NCI-H1694 treated with DMSO at 0.1 percent for 48 hours (cell line): Measurements from ENCODE around the gene CDK5RAP3.
A peak's percentile ranks its signal among the peaks of the same experiment; 100 is the strongest.
"Not testable (repeated sequence)": the region's sequence is repeated elsewhere in the genome, so short reads cannot be mapped to it uniquely, and the experiment has no call there.

Source experiments
- DNase-seq: peaks from one replicate; lab custom pipeline; 2025; lab: John Stamatoyannopoulos, UW

The CDK5RAP3 gene

DNA sequence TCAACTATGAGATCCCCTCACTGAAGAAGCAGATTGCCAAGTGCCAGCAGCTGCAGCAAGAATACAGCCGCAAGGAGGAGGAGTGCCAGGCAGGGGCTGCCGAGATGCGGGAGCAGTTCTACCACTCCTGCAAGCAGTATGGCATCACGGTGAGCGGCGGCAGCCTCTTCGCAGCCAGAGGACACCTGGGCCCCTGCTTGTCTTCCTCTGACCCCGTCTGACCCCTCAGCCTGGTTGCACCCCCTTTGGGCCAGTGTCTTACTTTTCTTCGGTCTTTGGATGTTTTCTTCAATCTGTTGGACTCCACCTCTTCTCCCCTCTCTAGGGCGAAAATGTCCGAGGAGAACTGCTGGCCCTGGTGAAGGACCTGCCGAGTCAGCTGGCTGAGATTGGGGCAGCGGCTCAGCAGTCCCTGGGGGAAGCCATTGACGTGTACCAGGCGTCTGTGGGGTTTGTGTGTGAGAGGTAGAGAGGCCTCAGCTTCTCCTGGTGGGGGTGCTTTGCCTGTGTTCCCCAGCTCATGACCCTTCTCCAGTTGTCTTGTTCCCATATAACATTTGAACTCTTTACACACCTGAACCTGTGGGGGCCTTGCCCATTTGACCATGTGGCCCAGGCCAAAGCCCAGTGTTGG lies 4.4 kb downstream of the CDK5RAP3 start:
- no peak for DNase-seq

DNA sequence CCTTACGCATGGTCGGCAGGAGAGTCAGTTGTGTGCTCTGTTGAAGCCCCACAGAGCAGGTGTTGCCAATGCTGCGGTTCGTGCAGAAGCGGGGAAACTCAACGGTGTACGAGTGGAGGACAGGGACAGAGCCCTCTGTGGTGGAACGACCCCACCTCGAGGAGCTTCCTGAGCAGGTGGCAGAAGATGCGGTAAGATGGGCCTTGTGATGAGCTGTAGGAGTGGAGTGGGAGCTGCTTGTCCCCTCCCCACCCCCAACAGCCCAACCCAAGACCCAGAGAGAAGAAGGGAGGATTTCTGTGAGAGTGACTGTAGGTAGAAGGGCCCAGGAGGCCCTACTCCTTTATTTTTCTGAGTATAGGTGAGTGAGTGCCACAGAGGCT lies 4.9 kb downstream of the CDK5RAP3 start:
- no peak for DNase-seq

DNA sequence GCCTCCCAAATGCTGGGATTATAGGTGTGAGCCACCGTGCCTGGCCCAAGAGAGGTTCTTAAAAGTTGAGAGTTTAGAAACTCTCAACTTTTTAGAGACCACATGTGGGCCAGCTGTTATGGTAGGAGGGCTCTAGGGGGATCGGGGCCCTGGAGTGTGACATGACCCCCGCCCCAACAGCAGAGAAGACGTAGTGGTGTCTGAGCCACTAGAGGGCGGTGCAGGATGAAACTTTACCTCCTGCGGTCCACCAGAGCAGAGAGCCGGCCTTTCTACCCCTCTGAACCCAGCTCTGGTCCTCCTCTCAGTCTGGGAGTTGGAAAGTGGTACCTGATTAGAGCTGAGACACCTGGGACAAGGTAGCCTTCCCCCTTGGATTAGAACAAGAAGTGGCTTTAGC lies 7.4 kb downstream of the CDK5RAP3 start:
- DNase-seq: peak; percentile 79

- DNase-seq: no peak
These were observed 9.6 kb downstream of the CDK5RAP3 start for GRCh38 chr17:47980541-47980940.

DNA sequence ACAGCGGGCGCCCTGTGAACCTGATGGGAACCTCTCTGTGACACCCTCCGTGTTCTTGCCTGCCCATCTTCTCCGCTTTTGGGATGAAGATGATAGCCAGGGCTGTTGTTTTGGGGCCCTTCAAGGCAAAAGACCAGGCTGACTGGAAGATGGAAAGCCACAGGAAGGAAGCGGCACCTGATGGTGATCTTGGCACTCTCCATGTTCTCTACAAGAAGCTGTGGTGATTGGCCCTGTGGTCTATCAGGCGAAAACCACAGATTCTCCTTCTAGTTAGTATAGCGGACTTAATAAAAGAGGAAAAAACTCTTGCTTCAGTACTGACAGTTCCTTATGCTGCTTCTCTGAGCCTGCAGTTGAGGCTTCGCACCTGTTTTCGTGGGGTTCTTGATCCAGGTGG lies 10.5 kb downstream of the CDK5RAP3 start:
- no peak for DNase-seq

- no peak for DNase-seq
These were observed 11.2 kb downstream of the CDK5RAP3 start for GRCh38 chr17:47982091-47982617.

DNA sequence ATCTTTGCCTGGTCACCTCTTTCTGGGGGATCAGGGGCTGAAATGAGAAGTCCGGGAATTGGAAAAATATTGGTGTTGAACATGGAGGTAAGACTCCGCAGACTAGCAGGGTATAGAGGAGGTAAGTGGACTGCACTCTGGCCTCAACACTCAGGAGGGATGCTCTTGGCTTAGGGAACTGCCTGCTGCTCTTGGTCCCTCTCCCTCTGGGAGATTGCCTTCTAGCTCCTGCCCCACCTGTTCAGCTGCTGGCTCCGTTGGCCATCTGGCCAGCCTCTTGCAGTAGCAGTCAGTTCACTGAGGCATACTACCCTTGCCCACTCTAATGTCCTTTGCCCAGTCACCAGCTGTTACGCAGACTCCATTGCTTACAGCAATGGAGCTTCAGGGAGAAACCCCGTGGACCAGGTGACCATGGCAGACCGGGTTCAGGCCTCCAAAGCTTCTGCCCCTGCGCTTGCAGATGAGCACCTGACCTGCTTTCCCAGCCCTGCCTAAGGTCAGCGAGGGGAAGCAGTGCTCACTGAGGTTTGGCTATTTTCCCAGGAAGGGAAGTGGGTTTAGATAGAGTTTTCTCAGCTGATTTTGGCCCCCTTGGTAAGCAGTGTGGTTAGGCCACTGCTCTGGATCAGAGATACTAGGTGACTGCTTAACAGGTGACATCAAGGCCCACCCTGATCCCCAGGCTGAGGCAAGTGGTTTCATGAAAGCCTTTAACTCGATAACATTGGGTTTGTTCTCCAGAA lies 11.9 kb downstream of the CDK5RAP3 start:
- DNase-seq: no peak

GRCh38 chr17:47983492-47984223 lies 12.7 kb downstream of the CDK5RAP3 start:
- DNase-seq: no peak

DNA sequence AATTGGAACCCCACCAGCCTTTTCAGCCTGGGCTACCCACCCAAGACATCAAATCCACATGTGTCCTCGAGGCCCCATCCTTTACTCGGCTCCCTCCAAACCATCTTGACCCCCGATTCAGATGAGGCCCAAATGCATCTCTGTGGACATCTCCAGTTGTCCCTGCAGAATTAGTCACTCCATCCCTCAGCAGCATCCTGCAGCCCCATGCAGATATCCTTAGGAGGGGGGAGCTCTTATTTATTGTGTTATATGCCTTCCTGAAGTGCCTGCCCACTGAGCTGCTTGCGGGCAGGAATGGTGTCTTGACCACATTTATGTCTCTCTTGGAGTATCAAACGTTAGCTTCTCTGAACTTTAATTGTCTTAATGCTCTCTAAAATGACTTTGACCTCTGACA lies 15.6 kb downstream of the CDK5RAP3 start:
- no peak for DNase-seq

- no peak for DNase-seq
These were observed 16.4 kb downstream of the CDK5RAP3 start for GRCh38 chr17:47987240-47987835.

- not testable (repeated sequence) for DNase-seq
These were observed 17.5 kb downstream of the CDK5RAP3 start for GRCh38 chr17:47988445-47988844.

GRCh38 chr17:47989159-47989558 lies 18.2 kb downstream of the CDK5RAP3 start:
- no peak for DNase-seq

GRCh38 chr17:47989700-47990099 lies 18.8 kb downstream of the CDK5RAP3 start:
- DNase-seq: no peak

- DNase-seq: no peak
These were observed 20.2 kb downstream of the CDK5RAP3 start for GRCh38 chr17:47990962-47991731.

DNA sequence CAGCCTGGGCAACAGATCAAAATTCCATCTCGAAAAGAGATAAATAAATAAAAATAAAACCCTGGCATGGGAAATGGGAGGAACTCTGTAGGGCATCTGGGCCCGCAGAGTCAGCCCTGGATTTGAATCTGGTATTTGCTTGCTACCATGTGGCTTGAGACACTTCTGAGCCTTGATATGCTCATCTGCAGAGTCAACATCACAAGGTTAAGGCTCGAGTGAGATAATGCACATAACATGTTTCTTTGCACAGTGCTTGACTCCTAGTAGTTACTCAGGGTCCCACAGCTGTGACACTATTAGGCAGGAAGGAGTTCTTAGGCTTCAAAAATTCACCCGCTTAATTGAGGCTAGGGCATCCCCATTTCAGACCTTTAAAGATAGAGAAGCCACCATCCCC lies 21.3 kb downstream of the CDK5RAP3 start:
- DNase-seq: no peak

DNA sequence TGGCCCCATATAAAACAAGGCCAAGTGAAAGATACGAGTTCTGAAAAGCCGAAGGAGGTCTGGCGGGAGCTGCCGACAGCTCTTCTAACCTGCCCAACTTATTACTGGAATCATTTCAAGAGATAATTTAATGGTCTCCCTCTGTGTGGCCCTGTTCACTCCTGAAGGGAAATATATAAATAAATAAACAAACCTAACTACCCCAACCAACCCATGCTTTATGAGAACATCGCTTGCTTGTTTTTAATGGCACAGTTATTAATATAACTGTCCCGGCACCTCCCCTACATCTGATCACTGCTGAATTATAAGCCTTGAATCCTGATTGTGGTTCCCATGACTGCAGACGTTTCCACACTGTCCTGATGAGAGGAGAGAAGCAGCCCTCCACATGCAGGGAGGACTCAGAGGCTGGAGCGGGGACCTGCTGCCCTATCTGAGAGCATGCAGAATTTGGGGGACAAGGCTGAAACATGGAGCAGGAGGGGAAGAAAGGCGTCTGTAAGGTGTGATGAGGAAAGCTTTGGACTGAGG lies 22.2 kb downstream of the CDK5RAP3 start:
- DNase-seq: no peak

DNA sequence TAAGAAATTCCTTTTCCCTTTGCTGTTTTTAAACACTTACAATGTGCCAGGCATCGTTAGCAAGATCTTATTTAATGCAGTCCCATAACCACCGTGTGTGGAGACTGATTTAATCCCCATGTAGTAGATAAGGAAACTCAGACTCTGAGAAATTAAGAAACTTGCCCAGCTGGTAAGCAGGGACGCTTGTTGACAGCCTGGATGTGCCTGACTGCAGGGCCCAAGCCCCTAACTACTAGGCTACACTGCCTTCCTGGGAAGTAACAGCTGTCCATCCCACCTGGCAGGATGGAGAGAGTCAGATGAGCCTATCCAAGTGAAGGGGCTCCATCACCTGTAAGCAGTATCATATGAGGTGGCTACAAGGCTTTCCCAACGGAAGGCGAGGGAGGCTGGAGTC lies 23.1 kb downstream of the CDK5RAP3 start:
- DNase-seq: no peak

- DNase-seq: no peak
These were observed 23.8 kb downstream of the CDK5RAP3 start for GRCh38 chr17:47994724-47995123.

- no peak for DNase-seq
These were observed 24.5 kb downstream of the CDK5RAP3 start for GRCh38 chr17:47995241-47995935.

GRCh38 chr17:47996201-47996600 lies 25.3 kb downstream of the CDK5RAP3 start:
- DNase-seq: no peak

GRCh38 chr17:47997586-47997985 lies 26.7 kb downstream of the CDK5RAP3 start:
- no peak for DNase-seq
